Activated CD4-positive, alpha-beta memory T cell treated with anti-CD3 and anti-CD28 coated beads, Interleukin-2, amount 10 ng/mL, durations not matched to agents 7 days and 5 days (primary cell): ENCODE results near the gene TOMM7. TPM values are rescaled to one million over a fixed set of nuclear protein-coding genes. Genes with fewer than 3 reads are reported as not detected.

Source experiments
- total RNA-seq, 2 experiments: library from RNA; stranded (reverse); gene quantifications; one replicate each; pipeline ENCODE4 v1.2.3, GENCODE V29; 2021

TOMM7 gene
- total RNA-seq, 2 experiments from 2014 or later = 279 to 280 TPM

Other genes with a start within 250 kb of the TOMM7 start
- under 1 TPM; 0.40 to 0.53 TPM for gene IL6, start 95.6 kb downstream of the TOMM7 start, total RNA-seq
- gene HYCC1, start 191.3 kb upstream of the TOMM7 start, total RNA-seq = 100 to 1,000 TPM; 103 to 105 TPM